Hepatic stellate cell (primary cell): ENCODE results near the gene GOLGA2.

Experiments used
- DNase-seq: peaks from one replicate; pipeline ENCODE4 v3.0.0; 2011; ENCODE audit warnings: low spot score

The GOLGA2 gene, protein sequence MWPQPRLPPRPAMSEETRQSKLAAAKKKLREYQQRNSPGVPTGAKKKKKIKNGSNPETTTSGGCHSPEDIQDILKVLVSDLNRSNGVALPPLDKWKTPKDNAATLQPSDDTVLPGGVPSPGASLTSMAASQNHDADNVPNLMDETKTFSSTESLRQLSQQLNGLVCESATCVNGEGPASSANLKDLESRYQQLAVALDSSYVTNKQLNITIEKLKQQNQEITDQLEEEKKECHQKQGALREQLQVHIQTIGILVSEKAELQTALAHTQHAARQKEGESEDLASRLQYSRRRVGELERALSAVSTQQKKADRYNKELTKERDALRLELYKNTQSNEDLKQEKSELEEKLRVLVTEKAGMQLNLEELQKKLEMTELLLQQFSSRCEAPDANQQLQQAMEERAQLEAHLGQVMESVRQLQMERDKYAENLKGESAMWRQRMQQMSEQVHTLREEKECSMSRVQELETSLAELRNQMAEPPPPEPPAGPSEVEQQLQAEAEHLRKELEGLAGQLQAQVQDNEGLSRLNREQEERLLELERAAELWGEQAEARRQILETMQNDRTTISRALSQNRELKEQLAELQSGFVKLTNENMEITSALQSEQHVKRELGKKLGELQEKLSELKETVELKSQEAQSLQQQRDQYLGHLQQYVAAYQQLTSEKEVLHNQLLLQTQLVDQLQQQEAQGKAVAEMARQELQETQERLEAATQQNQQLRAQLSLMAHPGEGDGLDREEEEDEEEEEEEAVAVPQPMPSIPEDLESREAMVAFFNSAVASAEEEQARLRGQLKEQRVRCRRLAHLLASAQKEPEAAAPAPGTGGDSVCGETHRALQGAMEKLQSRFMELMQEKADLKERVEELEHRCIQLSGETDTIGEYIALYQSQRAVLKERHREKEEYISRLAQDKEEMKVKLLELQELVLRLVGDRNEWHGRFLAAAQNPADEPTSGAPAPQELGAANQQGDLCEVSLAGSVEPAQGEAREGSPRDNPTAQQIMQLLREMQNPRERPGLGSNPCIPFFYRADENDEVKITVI

DNA sequence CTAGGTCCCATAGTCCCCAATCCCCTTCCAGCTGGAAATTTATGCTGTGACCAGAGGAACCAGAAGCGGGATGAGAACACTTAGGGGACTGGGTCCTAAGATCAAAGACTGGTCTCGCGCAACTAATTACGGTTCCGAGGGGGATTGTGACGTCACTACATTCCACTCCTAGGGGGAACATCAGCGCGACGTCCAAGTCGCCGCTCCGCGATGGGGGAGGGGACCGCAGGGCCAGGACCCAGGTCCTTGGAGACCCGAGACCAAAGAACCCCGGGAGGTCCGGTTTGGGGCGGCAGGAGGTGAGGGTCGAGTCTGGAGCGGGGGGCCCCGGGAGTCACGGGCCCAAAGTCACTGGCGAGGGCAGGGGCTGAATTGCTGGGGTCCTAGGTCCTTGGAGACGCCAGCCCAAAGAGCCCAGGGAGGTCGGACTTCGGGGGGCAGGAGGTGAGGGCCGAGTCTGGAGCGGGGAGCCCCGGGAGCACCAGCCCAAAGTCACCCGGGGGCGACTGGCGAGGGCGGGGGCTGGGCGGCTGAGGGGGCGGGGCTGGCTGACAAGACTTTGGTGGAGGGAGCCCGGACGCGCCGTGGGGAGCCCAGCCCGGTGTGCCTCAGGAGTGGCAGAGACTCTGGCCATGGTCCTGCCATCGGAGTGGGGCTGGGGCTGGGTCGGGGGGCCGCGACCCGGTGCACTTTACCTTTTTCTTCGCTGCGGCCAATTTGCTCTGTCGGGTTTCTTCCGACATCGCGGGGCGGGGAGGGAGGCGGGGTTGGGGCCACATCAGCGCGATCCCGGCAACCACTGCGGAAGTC lies at the start of gene GOLGA2:
GOLGA2 (minus strand) TSS at position 810 of the 810 bp plus-strand sequence; CDS start at position 779, 31 bp downstream.
- DNase-seq: peak; percentile 76

DNA sequence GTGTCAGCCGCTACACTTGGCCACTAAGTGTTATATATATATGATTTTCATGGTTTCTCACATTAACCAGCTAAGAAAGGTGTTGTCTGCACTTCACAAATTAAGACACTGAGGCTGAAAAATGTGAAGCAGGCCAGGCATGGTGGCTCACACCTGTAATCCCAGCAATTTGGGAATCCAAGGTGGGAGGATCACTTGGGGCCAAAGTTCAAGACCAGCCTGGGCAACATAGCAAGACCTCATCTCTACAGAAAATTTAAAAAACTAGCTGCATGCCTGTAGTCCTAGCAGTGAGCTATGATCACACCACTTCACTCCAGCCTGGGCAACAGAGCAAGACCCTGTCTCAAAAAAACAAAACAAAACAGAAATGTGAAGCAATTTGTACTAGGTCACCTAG lies 48.6 kb upstream of the GOLGA2 start:
- DNase-seq: no peak

DNA sequence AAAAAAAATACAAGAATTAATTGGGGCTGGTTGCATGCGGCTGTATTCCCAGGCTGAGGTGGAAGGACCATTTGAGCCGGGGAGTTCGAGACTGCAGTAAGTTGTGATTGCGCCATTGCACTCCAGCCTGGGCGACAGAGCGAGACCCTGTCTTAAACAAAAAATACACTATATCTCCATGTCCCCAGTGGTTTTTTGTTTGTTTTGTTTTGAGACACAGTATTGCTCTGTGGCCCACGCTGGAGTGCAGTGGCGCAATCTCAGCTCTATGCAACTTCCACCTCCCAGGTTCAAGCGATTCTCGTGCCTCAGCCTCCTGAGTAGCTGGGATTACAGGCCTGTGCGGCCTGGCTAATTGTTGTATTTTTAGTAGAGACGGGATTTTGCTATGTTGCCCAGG lies 48.0 kb upstream of the GOLGA2 start:
- DNase-seq: no peak

DNA sequence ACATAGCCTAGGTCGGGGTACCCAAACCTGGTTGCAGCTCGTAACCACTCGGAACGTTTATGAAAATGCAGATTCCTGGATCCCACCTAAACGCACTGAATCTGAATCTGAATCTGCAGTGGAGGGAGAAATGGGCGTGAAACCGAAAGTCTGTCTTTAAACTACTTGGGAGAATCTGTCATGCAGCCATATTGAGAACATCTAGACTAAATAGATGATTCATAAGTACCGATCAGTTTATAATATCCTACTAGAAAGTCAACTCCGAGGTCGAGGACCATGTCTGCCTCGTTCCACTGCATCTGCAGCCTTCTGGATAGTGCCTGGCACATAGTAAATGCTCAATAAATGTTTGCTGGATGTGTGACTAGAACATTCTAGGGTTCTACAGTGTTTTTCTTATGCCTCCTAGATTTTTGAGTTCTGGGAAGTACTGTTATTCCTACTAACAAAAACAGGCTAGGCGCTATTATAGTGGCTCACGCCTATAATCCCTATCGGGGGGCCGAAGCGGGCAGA lies 47.5 kb upstream of the GOLGA2 start:
- peak; percentile 56 for DNase-seq

DNA sequence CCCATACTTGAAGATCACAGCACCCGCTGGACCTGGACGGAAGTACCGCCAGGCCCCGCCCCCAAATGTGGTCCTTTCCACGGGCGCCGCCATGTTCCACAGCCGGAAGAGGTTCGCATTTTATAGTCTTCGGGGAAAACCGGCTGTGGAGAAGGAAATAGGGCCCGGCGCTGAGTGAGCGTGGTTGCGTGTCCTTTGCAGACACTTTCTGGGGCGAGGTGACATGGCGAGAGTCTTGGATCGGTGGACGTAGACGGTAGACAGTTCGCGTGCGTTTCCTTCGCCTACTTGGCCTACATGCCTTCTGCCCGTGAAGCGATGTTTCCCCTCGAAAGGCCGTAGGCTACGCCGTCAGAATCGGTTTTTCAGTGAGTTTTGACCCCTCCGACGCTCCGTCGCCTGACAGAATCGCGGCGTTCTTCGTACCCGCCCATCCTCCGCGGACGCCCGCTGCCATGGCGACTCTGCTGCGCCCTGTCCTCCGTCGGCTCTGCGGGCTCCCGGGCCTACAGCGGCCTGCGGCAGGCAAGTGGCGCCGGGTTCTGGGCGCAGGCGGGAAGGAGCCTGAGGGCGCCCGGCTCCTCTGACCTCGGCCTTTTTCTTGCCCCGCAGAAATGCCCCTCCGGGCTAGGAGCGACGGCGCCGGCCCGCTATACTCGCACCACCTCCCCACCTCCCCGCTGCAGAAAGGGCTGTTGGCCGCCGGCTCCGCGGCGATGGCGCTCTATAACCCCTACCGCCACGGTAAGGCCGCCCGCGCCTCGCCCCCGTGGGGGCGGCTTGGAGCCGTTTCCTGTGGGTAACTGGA lies 46.8 kb upstream of the GOLGA2 start, which contains the start of the genes COQ4 and TRUB2:
COQ4 (plus strand) TSS at position 436 of the 808 bp plus-strand sequence; CDS start at position 456, 20 bp downstream.
TRUB2 (minus strand) TSS at position 44 of the 808 bp plus-strand sequence; CDS start at position 5, 39 bp downstream.
- DNase-seq: peak; percentile 95

DNA sequence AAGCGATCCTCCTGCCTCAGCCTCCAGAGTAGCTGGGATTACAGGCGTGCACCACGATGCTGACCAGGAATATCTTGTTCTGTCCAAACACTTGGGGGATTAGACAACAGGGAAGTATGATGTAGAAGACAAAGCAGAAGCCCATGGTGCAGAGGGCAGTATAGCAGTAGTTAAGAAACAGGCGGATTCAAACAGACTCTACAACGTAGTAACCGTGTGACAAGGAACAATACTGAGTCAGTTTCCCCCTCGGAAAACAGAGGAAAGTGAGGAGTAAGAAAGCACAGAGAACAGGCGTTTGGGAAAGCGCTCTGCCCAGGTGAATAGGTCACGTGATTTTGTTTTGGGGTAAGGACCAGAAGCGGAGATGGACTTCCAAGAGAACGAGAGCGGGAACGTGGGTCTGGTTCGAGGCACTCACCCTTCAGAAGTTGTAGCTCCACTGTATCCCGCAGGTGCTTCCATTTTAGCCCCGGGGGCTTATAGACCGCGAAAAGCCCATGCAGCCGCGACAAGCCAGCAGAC lies 46.1 kb upstream of the GOLGA2 start:
- DNase-seq: no peak

DNA sequence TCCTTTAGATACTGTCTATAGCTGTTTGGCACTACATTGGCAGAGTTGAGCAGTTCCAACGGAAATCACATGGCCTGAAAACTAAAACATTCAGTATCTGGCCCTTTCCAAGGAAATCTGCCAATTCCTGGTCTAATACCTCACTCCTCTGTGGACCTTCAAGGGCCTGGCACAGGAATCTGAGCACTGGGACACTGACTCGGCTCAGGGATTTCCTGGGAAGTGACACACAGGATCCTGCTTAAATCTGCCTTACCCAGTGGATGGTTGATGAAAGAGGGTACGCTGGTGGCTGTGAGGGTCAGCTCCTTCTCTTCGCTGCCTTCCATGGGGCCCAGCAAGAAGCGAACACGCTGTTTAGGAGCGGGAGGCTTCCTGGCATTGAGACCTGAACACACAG lies 45.5 kb upstream of the GOLGA2 start:
- DNase-seq: no peak

DNA sequence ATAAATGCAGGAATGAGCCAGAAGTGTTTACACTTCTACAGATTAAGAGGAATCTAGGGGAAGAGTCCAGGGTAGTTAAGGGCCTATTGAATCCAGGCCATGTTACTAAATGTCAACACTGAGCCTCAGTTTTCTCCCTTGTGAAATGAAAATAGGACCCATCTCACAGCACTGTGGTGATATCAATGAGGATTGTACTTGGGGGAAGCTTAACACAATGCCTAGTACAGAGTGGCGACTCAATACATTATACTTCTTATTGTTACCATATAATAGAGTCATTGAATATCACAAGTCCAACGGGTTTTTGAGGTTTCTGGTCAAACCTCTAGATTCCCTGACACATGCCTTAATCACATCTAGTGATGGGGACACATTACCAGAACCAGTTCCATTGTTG lies 41.8 kb upstream of the GOLGA2 start:
- no peak for DNase-seq

DNA sequence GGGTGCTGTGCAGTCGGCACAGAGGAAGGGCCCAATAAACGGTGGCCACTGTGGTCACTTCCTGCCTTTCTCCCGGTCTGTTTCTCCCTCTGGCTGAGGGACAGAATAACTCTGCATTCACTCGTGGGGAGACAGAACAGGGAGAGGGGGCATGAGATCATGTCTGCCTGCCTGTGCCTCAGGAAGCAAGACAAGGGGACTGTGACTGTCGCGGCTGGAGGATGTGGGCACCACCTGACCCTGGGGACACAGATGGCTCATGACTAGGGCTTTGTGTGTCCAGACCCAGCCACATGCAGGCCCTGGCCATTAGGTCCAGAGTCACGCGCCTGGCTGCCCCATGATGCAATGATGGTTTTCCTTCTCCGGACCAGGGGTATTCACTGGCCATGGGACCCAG lies 40.6 kb upstream of the GOLGA2 start:
- DNase-seq: no peak

DNA sequence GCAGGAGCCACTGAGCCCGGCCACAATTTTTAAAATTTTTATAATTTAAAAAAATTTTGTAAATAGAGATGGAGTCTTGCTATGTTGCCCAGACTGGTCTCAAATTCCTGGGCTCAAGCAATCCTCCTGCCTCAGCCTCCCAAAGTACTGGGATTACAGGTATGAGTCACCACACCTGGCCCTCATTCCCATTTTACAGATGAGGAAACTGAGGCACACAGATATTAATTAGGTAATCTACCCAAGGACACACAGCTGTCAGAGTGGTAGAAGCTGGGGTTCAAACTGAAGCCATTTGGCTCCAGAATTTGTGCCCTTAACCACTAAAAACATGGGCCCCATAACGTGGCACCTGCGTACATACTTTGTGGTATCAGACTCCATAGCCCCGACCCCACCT lies 38.9 kb upstream of the GOLGA2 start:
- DNase-seq: no peak

DNA sequence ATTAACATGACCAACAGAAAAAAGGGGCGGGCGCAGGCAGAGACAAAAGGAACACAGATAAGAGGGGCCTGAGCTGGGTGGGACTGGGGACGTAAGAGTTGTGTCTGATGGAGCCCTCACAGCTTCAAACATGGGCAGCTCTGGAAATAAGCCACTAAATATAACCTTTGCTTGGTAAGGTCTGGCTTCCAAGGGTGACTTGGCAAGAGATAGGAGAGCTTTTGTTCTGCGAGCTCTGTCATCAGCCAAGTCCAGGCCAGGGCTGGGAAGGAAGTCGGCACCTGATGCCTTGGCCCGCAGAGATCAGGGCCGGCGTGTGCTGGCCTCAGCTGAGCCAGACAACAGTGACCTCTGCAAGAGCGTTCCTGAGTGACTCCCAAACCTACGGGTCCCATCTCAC lies 34.7 kb upstream of the GOLGA2 start:
- DNase-seq: no peak

DNA sequence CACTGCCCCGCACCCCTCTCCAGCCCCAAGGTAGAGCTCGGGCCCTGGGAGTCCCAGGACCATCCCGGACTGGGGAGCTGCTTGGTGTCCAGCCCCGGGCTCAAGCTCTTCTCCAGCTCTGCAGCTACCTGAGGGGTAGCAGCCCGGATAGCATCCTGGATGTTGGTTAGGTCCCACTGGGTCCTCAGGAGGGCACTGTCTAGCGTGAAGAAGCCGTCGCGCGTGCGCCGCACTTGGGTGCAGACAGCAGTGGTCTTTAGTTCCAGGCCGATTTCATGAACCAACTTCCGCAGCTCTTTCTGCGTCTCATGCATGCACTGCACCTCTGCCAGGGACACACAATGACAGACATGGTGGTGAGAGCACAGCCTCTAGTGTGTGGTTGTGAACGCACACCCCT lies 33.7 kb upstream of the GOLGA2 start:
- DNase-seq: no peak

DNA sequence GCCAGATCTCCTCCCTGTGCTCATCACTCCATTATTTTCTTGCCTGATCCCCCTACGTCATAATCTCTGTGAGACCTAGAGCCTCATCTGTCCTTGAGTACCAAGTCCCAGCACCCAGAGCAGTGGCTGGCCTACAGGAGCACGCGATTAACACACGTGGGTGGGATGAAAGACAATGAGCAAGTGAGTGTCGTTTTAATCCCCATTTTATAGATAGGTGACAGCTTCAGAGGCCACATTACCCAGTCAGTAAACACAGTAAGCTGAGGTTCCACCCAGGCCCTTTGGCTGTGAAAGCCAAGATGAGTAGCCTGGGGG lies 29.1 kb upstream of the GOLGA2 start:
- DNase-seq: no peak

DNA sequence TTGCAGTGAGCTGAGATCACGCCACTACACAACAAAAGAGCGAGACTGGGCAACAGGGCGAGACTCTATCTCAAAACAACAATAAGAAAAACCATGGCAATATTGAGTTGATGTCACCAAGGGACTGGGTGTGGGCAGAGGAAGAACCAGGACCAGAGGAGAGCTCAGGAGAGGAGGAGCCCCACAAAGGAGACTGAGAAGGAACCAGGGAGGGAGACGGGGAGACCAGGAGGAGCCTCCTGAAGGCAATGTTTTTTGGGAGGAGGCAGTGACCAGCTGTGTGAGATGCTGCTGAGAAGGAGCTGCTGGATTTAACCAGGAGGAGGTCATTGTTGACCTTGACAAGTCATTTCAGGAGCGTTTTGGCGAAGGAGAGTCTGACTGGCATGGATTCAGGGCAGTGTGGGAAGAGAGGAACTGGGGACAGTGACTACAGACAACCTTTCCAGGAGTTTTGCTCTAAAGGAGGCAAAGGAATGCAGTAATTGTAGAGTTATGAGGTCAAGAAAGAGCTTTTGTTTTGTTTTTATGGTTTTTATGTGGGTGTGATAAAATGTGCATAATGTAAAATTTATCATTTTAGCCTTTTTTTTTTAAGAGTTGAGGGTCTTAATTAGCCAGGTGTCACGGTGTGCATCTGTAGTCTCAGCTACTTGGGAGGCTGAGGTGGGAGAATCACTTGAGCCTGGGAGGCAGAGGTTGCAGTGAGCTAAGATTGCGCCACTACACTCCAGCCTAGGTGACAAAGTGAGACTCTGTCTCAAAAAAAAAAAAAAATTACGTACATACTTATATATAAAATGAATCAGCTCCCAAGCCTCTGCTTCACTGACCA lies 28.5 kb upstream of the GOLGA2 start:
- no peak for DNase-seq

DNA sequence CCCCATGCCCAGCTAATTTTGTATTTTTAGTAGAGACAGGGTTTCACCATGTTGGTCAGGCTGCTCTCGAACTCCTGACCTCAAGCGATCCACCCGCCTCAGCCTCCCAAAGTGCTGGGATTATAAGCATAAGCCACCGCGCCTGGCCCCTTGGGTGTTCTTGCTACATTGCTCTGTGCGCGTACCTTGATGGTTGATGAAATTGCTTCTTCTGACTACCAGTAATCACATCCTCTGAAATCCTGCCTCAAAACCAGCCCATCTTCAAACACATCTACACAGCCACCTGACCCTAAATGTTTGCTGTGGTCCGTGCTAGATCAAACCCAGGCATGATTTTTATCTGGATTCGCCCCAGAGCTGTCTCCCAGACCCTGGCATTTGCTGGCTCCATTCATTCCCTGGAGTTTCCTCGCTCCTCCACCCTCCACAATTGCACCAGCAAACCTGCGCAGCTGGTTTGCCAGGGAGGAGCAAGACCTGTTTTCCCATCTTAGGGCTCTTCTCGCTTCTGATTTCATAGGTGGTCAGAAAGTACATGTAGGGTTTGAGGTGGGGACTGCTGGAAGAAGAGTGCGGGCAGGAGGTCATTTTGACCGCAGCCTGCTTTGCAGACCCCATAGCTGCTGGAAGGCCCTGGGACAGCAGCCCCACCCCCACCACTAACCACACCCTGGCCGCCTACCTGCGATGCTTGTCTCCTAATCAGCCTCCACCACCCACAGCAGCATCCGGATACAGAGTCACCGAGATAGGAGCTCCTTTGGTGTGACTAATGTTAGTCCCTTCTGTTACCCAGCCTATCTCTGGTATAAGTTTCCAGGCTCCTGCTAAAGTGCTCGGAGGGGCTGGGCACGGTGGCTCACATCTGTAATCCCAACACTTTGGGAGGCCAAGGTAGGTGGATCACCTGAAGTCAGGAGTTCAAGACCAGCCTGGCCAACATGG lies 23.0 kb upstream of the GOLGA2 start:
- DNase-seq: no peak

DNA sequence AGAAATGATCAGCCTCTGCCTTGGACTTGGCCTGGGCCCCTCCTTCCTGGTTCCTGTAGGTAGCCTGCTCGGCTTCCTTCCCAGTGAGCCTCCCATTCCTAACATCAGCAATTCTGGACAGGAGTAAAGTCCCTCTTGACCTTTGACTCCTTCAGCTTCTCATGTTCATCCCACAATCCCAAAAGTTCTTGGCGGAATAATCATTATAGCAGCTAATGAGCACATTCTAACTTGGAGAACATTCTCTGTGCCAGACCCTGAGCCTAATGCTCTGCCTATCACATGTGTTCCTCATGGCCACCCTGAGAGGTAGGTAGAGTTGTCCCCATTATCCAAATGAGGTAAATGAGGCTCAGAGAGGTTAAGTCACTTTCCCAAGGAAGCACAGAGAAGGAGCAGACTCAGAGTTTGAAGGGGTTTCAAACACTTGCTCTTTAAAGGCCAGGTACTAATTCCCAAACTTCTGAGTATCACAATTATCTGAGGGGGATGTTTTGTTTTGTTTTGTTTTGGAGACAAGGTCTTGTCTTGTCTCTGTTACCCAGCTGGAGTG lies 21.5 kb upstream of the GOLGA2 start:
- DNase-seq: no peak

DNA sequence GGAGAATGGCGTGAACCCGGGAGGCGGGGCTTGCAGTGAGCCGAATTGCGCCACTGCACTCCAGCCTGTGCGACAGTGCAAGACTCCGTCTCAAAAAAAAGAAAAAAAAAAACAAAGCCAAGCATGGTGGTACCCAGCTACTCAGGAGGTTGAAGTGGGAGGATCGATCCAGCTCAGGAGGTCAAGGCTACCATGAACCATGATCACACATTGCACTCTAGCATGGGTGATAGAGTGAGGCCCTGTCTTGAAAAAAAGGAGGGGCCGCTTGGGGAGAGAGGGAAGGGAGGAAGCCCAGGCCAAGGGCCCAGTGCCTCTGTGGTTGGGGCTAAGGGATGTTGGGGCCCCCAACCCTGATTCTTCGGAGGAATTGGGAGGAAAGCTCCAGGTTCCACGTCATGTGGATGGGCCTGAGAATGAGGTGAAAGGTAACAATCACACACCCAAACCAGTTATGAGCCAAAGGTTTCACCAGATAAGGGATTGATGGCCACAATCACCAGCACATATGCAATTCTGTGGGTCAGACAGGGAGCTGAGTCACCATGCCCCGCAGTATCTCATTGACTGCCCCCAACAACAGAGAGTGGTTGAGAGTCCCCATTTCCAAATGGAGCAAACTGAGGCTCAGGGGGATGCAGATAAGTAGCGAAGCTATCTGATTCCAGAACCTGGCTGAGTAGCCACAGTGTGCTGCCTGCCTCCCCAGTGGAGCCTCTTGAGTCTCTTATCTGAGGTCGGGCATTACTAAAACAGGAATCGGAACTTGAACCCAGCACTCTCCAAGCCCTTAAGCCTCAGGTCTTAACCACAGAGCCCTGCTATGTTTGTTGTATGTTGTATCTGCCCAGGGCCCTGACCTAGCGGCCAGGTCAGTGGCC lies 20.8 kb upstream of the GOLGA2 start:
- DNase-seq: no peak
